ENCODE results near the gene MAGOHB.

Gene MAGOHB

GRCh38 chr12:10554756-10555481 lies 58.5 kb downstream of the MAGOHB start:
- DNase-seq (ENCODE audit: low read depth in 2 of 2) = no peak

DNA sequence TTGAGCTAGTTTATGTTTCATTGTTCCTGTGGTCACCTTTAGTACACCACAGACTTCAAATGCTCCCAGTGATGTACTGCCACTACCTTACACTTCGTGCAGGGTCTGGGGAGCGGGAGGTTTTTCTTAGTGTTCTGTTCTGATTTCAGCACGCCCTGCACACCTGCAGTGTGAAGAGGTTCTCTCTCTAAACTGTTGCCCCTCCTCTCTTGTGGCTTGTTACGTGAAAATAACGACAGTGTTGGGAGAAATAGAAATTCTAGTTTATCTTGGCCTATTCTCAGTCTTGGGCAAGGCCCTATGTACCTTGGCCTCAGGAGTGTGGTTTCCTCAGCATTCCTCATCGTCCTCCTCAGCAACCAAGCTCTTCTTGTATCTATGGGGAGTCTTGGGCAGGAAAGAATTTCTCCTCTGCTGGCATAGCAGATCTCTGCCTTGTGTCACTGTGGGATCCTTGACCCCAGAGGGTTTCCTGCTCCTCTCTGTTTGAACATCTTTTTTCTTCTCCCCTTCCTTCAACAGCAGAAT lies 59.1 kb downstream of the MAGOHB start:
- DNase-seq (ENCODE audit: low read depth in 2 of 2) = no peak
